NCI-H1694 treated with DMSO at 0.1 percent for 48 hours (cell line): Measurements from ENCODE around the gene DCXR.
A peak's percentile ranks its signal among the peaks of the same experiment; 100 is the strongest.

Experiments used
- DNase-seq: peaks from one replicate; lab custom pipeline; 2025; lab: John Stamatoyannopoulos, UW

DCXR gene

DNA sequence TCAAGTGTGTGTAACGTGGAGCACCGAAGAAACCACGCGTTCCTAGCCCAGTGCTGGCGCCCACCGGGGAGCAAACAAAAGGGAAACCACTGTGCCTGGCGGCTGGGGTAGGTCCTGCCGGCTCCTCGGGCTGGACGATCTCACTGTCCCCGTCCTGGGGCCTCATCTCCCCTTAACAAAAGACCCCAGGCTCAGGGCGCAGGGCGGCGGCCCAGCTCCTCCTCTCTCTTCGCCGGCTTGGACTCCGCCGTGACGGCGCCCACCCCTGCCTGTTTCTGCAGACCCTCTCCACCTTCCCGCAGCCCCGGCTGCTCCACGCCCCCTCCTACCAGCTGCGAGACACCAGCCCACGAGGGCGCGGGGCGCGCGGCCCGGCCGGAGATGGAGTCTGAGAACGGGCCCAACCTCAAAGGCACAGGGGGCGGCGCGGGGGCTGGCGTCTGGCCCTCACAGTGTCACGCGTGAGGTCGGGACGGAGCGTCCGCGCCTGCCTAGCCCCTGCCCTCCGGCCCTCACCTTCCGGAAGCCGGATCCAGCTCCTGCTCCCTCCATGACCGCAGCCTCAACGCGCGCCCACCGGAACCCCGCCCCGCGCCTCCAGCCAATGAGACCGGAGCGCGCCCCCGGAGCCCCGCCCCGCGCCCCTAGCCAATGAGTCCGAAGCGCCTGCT lies 15.1 kb downstream of the DCXR start, which contains the start of gene CENPX:
Gene CENPX, minus strand, starts transcription at position 569 of the 671 bp plus-strand sequence. Its CDS starts 17 bp downstream, at position 552.
- DNase-seq, result no peak

DNA sequence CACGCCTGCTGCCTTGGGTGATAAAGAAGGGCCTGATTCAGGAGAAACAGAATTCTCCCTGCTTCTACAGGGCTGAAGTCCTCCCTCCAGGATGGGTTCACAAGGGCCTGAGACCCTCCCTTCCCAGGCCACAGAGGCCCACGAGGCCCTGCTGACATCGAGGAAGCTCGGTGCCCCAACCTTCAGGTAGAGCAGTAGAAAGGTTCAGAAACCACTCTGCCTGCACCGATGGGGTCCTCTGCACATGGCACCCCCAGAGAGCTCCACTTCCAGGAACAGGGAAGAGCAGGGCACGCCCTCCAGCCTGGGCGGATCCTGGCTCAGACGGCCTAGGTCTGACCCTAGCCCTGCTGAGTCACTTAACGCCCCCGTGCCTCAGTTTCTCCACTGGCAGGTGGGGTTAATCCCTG lies 15.6 kb downstream of the DCXR start:
- no peak for DNase-seq

GRCh38 chr17:82021107-82021899 lies 16.2 kb downstream of the DCXR start:
- DNase-seq, result peak; percentile 49

DNA sequence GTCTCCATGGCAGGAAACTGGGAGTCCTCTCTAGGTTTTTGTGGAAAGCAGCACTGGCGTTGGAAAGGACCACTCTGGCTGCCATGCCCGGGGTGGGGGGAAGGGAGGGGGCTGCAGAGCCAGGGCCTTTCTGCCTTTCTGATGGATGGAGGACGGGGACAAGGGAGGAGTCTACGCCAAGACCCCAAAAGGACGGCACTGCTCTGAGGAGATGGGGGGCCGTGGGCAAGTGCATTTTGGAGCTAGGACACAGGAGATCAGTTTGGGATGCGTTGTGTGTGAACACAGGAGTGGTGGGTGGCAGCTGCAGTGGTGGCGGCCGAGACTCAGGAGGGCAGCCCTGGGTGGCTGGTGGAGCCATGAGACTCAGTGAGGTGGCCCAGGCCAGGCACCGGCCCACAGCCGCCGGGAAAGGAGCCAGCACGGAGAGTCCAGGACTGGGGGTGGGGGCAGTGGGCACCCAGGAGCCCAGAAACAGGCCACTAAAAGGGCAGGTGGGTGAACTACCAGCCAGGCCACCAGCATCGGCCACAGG lies 16.9 kb downstream of the DCXR start:
- no peak for DNase-seq

DNA sequence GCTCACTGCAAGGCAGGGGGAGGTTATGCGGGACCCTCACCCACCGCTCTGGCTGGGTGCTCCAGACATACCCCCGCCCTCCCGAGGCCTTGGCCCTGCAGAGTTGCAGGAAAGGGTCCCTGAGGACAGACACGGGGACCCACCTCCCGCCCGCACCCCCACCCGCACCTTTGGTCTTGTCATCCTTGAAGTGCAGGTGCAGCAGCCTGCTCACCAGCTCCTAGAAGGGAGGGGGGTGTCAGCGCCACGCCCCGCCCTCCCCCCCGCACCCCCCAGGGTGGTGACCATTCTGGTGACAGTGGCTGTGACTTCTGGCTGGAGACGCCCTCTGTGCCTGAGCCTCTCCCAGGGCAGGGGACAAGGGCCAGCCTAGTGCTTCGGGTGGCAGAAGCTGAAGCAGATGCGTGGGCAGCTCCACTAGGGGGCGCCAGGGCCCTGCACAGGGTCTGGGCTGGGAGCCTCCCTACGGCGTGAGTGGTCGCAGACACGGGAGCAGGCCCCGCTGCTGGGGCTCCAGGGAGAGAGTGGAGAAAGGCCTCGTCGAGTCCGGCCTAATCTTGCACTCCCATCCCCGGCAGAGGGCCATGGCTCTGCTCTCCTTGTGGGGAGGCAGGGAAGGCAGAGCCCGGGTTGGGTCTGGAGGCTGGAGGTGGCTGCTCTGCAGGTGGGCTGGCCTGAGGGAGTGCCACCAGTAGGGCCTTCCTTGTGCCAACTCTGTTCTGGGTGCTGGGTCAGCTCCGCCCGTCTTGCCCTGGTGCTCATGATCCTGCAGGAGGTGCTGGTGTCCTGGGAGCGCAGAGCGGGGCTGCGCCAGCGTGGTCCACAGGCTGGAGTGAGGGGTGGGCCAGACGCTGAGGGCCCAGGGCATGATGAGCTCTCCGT lies 17.6 kb downstream of the DCXR start:
- DNase-seq, result peak; percentile 53

- no peak for DNase-seq
Measured at GRCh38 chr17:82018989-82019689, 18.4 kb downstream of the DCXR start.

GRCh38 chr17:82018152-82018988 lies 19.1 kb downstream of the DCXR start:
- no peak for DNase-seq

- DNase-seq, result no peak
Measured at GRCh38 chr17:82017612-82018151, 19.8 kb downstream of the DCXR start.

- no peak for DNase-seq
Measured at GRCh38 chr17:82016875-82017459, 20.5 kb downstream of the DCXR start.

DNA sequence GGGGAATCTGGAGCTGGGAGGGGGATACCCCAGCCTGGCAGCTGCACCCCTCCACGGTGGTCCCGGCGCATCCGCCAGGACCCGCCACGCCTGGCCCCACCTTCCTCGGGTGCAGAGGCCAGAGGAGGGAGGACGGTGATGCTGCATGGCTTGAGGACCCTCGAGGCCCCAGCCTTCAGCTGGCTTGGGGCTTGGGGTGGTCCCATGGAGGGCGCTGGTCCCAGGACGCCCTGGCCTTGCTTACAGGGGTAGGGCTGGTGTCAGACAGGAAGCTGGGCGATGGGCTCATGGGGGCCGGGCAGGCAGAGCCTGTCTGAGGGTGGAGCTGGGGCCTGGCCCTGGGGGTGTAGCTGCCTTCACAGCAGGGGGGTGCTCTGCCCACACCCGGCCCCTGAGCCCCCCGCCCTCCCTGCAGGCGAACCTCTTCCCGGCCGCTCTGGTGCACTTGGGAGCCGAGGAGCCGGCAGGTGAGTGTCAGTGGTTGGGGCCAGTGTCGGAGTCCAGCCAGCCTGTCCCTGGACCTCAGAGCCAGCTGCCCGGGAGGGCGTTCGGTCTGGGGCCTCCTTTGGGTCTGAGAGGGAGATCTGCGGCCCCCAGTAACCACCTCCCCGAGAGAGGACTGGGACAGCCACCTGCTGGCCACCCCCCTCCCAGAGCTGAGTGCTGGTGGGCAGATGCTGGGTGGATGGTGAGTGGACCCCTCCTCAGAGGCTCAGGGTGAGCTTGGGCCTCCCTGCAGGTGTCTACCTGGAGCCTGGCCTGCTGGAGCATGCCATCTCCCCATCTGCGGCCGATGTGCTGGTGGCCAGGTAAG lies 21.2 kb downstream of the DCXR start:
- no peak for DNase-seq

- no peak for DNase-seq
Measured at GRCh38 chr17:82015311-82015971, 22.1 kb downstream of the DCXR start.

GRCh38 chr17:82014971-82015310 lies 22.6 kb downstream of the DCXR start:
- DNase-seq, result no peak

DNA sequence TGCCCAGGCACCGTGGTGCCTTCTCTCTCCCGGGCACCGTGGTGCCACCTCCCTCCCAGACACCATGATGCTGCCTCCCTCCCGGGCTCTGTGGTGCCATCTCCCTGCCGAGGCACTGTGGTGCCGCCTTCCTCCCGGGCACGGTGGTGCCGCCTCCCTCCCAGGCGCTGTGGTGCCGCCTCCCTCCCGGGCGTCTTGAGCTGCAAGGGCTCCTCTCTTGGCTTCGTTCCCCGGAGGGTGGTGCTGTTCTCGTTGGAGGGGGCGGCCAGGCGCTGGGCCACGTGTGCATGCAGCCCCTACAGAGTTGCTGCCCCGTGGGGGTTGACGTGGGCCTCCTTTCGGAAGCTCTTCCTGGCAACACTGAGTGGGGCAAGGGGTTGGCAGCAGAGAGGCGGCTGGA lies 23.1 kb downstream of the DCXR start:
- no peak for DNase-seq

GRCh38 chr17:82013772-82014321 lies 23.6 kb downstream of the DCXR start:
- no peak for DNase-seq

GRCh38 chr17:82013341-82013740 lies 24.2 kb downstream of the DCXR start:
- DNase-seq, result no peak

DNA sequence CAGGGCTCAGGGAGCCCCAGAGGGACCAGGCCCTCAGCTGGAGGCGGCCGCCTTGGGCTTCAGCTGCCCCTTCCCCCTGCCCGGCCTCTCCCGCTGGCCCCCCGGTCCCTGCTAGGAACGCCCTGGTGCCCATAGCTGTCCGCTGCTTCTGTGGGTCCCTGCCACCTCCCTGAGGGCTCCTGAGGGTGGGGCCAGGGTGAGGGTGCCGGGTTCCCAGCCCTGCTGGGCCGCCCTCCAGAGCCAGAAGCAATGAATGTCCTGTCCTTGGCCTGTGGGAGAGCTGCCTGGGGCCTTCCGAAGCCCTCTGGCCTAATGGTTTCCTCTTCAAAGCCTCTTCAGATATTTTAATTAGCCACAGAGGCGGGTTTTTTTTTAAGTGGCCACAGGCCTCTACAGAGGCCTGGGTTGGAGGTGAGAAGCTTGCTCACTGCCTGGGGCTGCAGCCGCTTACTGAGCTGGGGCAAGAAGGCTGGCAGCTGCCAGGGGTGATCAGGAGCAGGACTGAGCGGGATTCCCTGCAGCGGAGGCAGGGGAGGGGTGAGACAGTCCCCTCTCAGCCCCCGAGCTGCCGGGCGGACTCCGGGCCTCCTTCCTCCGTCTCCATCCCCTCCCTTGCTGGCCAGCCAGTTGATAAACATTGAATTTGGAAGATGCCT lies 24.7 kb downstream of the DCXR start:
- DNase-seq, result no peak

DNA sequence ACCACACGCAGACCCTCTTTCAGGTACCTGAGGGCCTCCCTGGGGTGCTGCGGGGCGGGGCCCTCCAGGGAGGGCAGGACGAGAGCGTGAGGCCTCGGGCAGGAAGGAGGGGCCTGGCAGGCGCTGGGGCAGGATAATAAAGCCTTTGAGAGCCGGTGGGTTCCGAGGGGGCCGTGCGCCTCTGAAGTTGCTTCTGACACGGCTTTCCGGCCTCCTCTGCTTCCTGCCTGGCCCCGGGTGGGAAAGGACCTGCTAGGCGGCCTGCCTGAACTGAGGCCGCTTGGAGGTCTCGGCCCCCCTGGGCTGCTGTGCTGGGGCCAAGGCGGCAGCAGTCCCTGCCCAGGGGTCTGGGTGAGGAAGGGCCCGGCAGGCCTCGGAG lies 25.2 kb downstream of the DCXR start:
- no peak for DNase-seq
